AML-193 (cell line): ENCODE measurements around the gene ATXN10.

Source experiments
- DNase-seq, 2 experiments: peaks; one replicate each; lab custom pipeline; 2025; lab: John Stamatoyannopoulos, UW

ATXN10 gene

DNA sequence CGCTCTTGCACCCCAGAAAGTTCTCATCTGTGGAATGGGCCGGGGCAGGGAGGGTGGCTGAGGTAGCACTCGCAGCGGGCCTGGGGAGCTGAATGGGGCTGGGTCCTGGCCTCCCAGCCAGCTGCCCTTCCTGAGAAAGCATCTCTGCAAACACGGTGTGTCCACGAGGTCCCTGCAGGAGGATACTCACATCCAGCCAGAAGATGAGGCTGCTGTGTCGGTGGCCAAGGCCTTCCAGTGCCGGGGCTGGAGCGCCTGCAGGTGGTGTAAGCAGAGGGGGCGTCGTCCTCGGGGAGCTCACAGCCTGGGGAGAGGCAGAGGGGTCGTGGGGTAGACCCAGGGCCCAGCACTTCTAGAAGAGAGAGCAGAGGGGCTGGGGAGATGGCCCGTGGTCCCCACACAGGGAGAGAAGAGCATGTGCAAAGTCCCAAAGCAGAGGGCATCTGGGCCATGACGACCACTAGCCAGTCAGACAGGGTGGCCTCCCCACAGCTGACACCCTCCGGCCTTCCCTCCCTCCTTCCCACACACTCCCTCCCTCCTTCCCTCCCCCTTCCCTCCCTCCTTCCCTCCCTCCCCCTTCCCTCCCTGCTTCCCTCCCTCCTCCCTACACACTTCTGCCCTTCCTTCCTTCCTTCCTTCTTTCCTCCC lies 207.4 kb downstream of the ATXN10 start:
- DNase-seq, result no peak

- no peak for DNase-seq
Observed at GRCh38 chr22:45879552-45879949, 207.9 kb downstream of the ATXN10 start.

GRCh38 chr22:45880091-45880715 lies 208.6 kb downstream of the ATXN10 start:
- DNase-seq, result no peak

DNA sequence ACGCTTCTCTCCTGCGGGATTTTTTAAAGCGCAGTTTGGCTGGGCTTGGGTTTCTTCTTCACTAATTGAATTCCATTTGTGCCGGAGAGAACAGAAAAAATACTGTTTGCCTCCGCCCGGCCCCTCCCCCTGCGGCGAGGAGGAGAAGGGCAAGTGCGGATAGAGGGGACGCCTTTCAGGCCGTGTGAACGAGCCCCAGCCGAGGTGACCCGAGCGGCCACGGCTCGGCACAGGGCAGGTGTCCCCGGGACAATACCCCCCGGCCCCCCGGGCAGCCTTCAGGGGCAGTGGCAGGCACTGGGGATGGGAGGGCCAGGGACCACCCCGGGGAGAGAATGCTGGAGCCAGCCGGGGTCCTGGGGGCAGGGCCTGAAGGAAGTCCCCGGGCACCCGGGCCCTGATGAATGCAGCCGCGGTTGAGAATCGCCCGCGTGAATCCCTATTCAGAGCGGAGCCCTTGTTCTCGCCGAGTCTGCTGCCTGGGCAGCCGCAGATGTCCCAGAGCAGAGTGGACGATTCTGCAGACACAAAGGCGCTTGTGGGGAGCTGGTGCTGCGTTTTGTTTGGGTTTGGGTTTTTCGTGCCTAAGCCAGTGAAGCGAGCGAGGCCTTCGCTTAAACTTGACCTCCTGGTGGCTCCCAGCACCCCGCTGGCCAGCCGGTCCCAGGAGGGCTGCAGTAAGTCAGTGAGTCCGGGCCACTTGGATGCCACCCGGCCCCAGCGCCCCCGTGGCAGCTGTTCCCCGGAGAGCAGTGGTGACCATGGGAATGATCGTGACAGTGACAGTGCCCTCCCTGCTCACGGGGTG lies 209.3 kb downstream of the ATXN10 start:
- no peak for DNase-seq

GRCh38 chr22:45881524-45881875 lies 209.9 kb downstream of the ATXN10 start:
- no peak for DNase-seq

DNA sequence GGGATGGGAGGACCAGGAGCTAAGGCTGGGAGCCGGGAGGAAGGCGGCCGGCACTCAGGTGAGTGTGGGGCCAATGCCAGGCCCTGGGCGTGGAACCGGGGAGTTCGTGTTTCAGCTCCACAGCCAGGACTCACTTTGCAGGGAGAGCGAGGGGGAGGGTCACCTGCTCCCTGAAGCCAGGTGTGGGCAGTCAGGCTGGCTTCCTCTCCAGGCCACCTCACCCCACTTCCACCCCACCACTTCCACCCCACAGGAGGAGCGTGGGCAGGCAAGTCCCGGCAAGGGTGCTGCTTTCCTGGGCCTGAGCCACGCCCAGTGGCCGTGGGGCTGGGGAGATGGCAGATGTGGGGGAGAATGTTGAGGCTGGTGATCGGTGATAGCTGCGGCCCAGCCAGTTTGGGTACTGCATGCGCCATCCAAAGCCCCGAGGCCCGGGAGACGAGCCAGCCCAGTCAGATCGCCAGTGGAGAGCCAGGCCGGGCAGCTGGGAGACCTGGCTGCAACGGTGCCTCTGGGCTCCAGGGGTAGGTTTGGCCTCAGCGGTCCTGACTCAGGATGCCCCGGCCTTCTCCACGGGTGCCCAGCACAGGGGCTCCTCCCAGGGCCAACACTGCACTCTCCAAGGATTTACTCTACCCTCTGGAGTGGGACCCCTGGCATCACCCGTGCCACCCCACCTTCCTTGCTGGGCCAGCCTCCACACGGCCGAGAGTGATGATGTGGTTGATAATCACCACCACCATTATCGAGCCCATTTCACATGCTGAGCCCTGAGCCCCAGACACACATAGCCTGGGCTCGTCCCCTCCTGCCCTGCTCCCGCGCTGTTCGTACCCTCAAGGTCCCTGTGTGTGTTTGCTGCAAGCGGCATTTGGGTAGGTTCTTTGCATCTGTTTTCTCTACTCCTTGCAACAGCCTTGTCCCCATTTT lies 211.5 kb downstream of the ATXN10 start:
- no peak for DNase-seq

GRCh38 chr22:45883811-45884170 lies 212.2 kb downstream of the ATXN10 start:
- DNase-seq, result no peak

DNA sequence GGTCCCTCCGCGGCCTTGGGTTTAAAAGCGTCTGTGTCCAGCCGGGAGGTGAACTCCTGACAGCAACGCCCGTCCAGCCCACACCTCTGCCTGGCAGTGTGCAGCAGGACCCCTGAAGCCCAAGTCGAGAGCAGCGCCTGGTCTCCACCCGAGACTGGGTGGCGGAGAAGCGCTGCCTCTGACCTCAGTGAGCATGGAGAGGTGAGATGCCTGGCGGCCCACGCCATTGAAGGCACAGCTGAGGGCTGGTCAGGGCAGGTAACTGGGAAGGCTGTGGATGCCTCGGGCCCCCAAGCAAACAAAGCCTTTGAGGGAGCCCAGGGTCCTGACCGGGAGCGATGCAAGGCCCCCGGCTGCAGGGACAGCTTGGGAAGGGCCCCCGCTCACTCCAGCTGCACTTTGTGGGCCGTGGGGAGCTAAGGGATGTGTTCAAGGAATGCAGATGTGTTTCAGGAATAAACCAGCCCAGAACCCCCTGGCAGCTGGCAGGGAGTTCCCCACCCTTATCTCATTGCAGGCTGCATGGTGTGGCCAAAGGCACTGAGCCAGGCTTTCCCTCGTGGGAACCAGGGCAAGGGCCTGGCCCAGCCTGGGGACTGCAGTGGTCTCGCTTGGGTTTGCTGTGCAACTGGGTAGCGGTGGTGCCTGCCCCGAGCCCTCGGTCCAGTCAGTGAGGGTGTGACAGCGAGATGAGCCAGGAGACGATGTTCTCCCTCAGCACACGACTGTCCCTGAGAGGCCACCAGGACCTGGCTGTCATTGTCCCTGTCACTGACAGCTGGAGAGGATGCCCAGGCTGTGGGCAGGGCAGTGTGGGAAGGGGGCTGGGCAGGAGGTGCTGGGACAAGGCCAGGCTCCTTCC lies 212.8 kb downstream of the ATXN10 start:
- no peak for DNase-seq

- no peak for DNase-seq
Observed at GRCh38 chr22:45885171-45885840, 213.7 kb downstream of the ATXN10 start.

GRCh38 chr22:45885941-45886395 lies 214.3 kb downstream of the ATXN10 start:
- DNase-seq, result no peak

DNA sequence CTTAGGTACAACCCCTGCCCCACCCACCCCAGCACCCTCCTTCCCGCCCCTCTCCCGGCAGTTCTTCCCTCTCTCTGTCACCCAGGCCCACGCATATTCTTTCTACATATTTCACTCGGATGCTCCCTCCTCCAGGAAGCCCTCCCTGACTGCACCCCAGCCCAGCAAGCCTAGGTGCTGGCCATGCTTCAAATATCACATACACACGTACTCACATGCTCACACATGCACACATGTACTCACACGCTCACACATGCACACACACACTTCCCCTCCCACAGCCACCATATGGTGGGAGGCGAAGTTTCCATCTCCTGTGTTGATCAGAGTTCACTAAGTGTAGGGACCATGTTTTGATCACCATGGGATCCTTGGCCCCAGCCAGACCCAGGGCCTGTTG lies 214.9 kb downstream of the ATXN10 start:
- DNase-seq, result no peak

DNA sequence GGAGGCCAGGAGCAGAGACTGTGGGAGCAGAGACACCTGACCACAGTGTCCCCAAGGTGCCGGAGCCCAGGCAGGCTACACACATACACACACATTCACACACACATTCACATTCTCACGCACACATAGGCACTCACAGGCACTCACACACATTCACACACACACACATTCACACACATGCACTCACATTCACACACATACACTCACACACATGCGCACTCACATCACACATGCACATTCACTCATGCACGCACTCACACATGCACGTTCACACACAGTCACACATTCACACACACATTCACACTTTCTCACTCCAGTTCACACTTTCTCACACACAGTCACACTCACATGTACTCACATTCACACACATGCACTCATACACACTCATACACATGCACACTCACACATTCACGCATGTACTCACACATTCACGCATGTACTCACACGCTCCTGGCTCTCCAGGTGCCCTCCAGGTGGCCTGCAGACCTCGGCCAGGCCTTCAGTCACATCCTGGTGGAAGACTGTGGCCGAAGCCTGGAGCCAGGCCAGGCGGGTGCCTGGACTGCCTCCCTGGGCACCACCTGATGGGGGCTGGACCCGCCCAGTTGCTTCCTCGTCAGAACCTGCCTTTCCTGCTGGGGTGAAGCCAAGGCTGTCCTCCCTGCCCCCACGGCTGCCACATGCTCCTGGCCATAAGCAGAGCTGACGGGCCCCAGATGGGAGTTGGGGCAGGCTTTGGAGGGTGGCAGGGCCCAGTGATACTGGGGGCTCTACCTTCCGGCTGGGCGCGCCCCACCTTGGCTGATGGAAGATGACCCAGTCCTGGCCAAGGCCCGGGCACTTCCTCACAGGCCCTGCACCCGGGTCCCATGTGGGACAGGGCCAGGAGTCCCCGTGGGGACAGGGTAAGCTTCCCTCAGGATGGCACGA lies 215.8 kb downstream of the ATXN10 start:
- no peak for DNase-seq

GRCh38 chr22:45888221-45889092 lies 216.8 kb downstream of the ATXN10 start:
- no peak for DNase-seq

DNA sequence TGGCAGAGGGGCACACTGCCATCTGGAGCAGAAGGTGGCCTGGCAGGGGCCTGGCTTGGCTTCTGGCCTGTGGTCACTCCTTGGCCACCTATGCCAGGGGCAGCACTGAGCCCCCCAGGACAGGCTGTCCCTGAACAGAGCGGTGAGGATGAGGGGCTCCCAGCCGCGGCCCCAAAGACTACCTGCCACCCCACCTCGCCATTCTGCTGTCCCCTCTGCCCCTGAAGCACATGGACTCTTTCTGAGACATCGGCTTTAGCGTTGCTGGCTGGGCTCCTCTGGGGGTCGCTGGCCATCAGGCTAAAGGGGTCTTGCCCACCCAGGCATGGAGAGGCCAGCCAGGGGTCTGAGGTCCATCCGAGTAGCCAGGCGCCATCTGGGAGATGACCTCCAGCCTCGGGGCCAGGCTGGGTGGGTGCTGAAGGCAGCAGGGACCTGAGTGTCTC lies 217.5 kb downstream of the ATXN10 start:
- DNase-seq, result no peak

- DNase-seq, result no peak
Observed at GRCh38 chr22:45889539-45890350, 218.1 kb downstream of the ATXN10 start.

DNA sequence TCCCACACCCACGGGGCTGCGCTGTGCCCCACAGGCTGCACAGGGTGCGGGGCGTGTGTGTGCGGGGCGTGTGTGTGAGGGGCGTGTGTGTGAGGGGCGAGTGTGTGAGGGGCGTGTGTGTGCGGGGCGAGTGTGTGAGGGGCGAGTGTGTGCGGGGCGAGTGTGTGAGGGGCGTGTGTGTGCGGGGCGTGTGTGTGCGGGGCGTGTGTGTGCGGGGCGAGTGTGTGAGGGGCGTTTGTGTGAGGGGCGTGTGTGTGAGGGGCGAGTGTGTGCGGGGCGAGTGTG lies 218.7 kb downstream of the ATXN10 start:
- no peak for DNase-seq

DNA sequence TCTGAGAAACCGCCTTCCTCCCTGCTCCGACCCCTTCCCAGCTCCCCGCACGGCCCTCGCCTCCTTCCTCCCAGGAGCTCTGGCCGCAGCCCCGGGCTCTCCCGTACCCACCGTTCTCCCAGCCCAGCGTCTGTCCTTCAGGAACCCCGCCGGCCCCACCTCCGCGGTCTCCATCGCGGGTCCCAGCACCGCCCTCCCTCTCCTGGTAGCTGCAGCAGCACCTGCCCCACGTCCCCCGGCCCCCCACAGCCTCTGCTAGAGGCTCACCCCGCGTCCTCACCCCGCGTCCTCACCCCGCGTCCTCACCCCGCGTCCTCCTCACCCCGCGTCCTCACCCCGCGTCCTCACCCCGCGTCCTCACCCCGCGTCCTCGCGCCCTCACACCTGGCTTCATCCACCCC lies 219.4 kb downstream of the ATXN10 start:
- DNase-seq, result no peak

DNA sequence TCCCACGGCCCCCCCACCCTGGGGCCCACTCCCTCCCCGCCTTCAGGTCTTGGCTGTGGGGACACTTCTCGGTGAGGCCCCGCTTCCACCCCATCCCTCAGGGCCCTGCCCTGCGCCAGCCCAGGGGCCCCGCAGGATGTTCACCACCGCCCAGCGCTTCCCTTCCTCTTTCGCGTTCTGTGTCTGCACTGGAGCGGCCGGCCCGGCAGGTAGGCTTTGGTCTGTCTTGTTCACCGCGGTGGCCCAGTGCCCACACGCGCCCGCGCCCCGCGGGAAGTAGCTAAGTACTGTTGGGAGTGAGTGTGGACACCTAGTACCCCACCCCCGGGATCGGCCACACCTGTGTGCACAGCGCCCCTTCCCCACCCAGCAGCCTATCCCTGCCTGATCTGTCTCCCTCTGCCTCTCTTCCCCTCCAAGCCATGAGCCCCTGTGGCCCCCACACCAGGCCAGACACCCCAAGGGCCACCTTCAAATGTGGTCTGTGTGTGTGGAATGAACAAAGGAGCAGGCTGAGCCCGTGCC lies 219.9 kb downstream of the ATXN10 start:
- DNase-seq, result no peak
